ENCODE results near the gene KIF16B.

KIF16B gene

GRCh38 chr20:16385462-16385861 lies 187.8 kb downstream of the KIF16B start:
- Histone ChIP-seq H3K79me2 (ENCODE audit: control insufficient read depth, insufficient read depth, low read length, unreplicated experiment) (no peaks in the 10 kb centered on the region), H2AFZ (ENCODE audit: low read length, unreplicated experiment) (no peak overlapping the region), H3K27ac (ENCODE audit: low read depth, low read length) (no peak overlapping the region), H3K27me3 (ENCODE audit: insufficient read depth, low read length) (no peaks in the 10 kb centered on the region), H3K4me3 (ENCODE audit: low read depth, low read length) (no peak overlapping the region), H3K4me1 (ENCODE audit: control insufficient read depth, insufficient read depth, low read length, unreplicated experiment) (no peaks in the 10 kb centered on the region), H3K36me3 (ENCODE audit: insufficient read depth, low read length) (no peaks in the 10 kb centered on the region)

- Histone ChIP-seq H3K27me3 (ENCODE audit: insufficient read depth, low read length) (no peaks in the 10 kb centered on the region), H3K27ac (ENCODE audit: low read depth, low read length) (no peak overlapping the region), H2AFZ (ENCODE audit: low read length, unreplicated experiment) (no peak overlapping the region), H3K4me3 (ENCODE audit: low read depth, low read length) (no peak overlapping the region), H3K4me1 (ENCODE audit: control insufficient read depth, insufficient read depth, low read length, unreplicated experiment) (no peaks in the 10 kb centered on the region), H3K79me2 (ENCODE audit: control insufficient read depth, insufficient read depth, low read length, unreplicated experiment) (no peaks in the 10 kb centered on the region), H3K36me3 (ENCODE audit: insufficient read depth, low read length) (no peaks in the 10 kb centered on the region)
These were observed 191.8 kb downstream of the KIF16B start for GRCh38 chr20:16381444-16381843.

GRCh38 chr20:16378712-16379370 lies 194.4 kb downstream of the KIF16B start:
- H3K4me1 ChIP-seq (ENCODE audit: control insufficient read depth, insufficient read depth, low read length, unreplicated experiment): no peaks in the 10 kb centered on the region
- H3K27ac ChIP-seq (ENCODE audit: low read depth, low read length): no peak overlapping the region
- no peaks in the 10 kb centered on the region for H3K27me3 ChIP-seq (ENCODE audit: insufficient read depth, low read length)
- no peaks in the 10 kb centered on the region for H3K79me2 ChIP-seq (ENCODE audit: control insufficient read depth, insufficient read depth, low read length, unreplicated experiment)
- H3K36me3 ChIP-seq (ENCODE audit: insufficient read depth, low read length): no peaks in the 10 kb centered on the region
- no peak overlapping the region for H3K4me3 ChIP-seq (ENCODE audit: low read depth, low read length)
- H2AFZ ChIP-seq (ENCODE audit: low read length, unreplicated experiment): no peak overlapping the region

GRCh38 chr20:16378122-16378521 lies 195.1 kb downstream of the KIF16B start:
- Histone ChIP-seq H2AFZ (ENCODE audit: low read length, unreplicated experiment) (no peak overlapping the region), H3K79me2 (ENCODE audit: control insufficient read depth, insufficient read depth, low read length, unreplicated experiment) (no peaks in the 10 kb centered on the region), H3K4me3 (ENCODE audit: low read depth, low read length) (no peak overlapping the region), H3K4me1 (ENCODE audit: control insufficient read depth, insufficient read depth, low read length, unreplicated experiment) (no peaks in the 10 kb centered on the region), H3K36me3 (ENCODE audit: insufficient read depth, low read length) (no peaks in the 10 kb centered on the region), H3K27ac (ENCODE audit: low read depth, low read length) (no peak overlapping the region), H3K27me3 (ENCODE audit: insufficient read depth, low read length) (no peaks in the 10 kb centered on the region)

GRCh38 chr20:16369441-16369840 lies 203.8 kb downstream of the KIF16B start:
- H2AFZ ChIP-seq (ENCODE audit: low read length, unreplicated experiment): no peak overlapping the region

GRCh38 chr20:16368645-16369292 lies 204.5 kb downstream of the KIF16B start:
- H3K79me2 ChIP-seq (ENCODE audit: control insufficient read depth, insufficient read depth, low read length, unreplicated experiment): no peaks in the 10 kb centered on the region
- H3K4me3 ChIP-seq (ENCODE audit: low read depth, low read length): no peak overlapping the region
- H3K27ac ChIP-seq (ENCODE audit: low read depth, low read length): no peak overlapping the region
- H3K36me3 ChIP-seq (ENCODE audit: insufficient read depth, low read length): no peaks in the 10 kb centered on the region
- no peaks in the 10 kb centered on the region for H3K27me3 ChIP-seq (ENCODE audit: insufficient read depth, low read length)
- peaks cover 7% of the 10 kb centered on the region for H3K4me1 ChIP-seq (ENCODE audit: control insufficient read depth, insufficient read depth, low read length, unreplicated experiment)
- H2AFZ ChIP-seq (ENCODE audit: low read length, unreplicated experiment): no peak overlapping the region

More at GRCh38 chr20:16369441-16369840, 203.8 kb downstream of the KIF16B start:
- H3K79me2 ChIP-seq (ENCODE audit: control insufficient read depth, insufficient read depth, low read length, unreplicated experiment): no peaks in the 10 kb centered on the region
- peaks cover 7% of the 10 kb centered on the region for H3K4me1 ChIP-seq (ENCODE audit: control insufficient read depth, insufficient read depth, low read length, unreplicated experiment)
- no peak overlapping the region for H3K4me3 ChIP-seq (ENCODE audit: low read depth, low read length)
- no peak overlapping the region for H3K27ac ChIP-seq (ENCODE audit: low read depth, low read length)
- H3K27me3 ChIP-seq (ENCODE audit: insufficient read depth, low read length): no peaks in the 10 kb centered on the region
- H3K36me3 ChIP-seq (ENCODE audit: insufficient read depth, low read length): no peaks in the 10 kb centered on the region

GRCh38 chr20:16367948-16368560 lies 205.2 kb downstream of the KIF16B start:
- H3K27ac ChIP-seq (ENCODE audit: low read depth, low read length): no peak overlapping the region
- no peaks in the 10 kb centered on the region for H3K36me3 ChIP-seq (ENCODE audit: insufficient read depth, low read length)
- no peaks in the 10 kb centered on the region for H3K79me2 ChIP-seq (ENCODE audit: control insufficient read depth, insufficient read depth, low read length, unreplicated experiment)
- H2AFZ ChIP-seq (ENCODE audit: low read length, unreplicated experiment): no peak overlapping the region
- H3K4me3 ChIP-seq (ENCODE audit: low read depth, low read length): no peak overlapping the region
- H3K27me3 ChIP-seq (ENCODE audit: insufficient read depth, low read length): no peaks in the 10 kb centered on the region
- H3K4me1 ChIP-seq (ENCODE audit: control insufficient read depth, insufficient read depth, low read length, unreplicated experiment): peaks cover 7% of the 10 kb centered on the region

GRCh38 chr20:16366529-16366928 lies 206.7 kb downstream of the KIF16B start:
- Histone ChIP-seq H3K27ac (ENCODE audit: low read depth, low read length) (no peak overlapping the region), H3K27me3 (ENCODE audit: insufficient read depth, low read length) (no peaks in the 10 kb centered on the region), H3K79me2 (ENCODE audit: control insufficient read depth, insufficient read depth, low read length, unreplicated experiment) (no peaks in the 10 kb centered on the region), H2AFZ (ENCODE audit: low read length, unreplicated experiment) (no peak overlapping the region), H3K36me3 (ENCODE audit: insufficient read depth, low read length) (no peaks in the 10 kb centered on the region), H3K4me3 (ENCODE audit: low read depth, low read length) (no peak overlapping the region), H3K4me1 (ENCODE audit: control insufficient read depth, insufficient read depth, low read length, unreplicated experiment) (peaks cover 7% of the 10 kb centered on the region)

- Histone ChIP-seq H3K27ac (ENCODE audit: low read depth, low read length) (no peak overlapping the region), H3K27me3 (ENCODE audit: insufficient read depth, low read length) (no peaks in the 10 kb centered on the region), H3K79me2 (ENCODE audit: control insufficient read depth, insufficient read depth, low read length, unreplicated experiment) (no peaks in the 10 kb centered on the region), H3K4me3 (ENCODE audit: low read depth, low read length) (no peak overlapping the region), H3K36me3 (ENCODE audit: insufficient read depth, low read length) (no peaks in the 10 kb centered on the region), H3K4me1 (ENCODE audit: control insufficient read depth, insufficient read depth, low read length, unreplicated experiment) (peaks cover 7% of the 10 kb centered on the region), H2AFZ (ENCODE audit: low read length, unreplicated experiment) (no peak overlapping the region)
These were observed 208.9 kb downstream of the KIF16B start for GRCh38 chr20:16364320-16364687.

- Histone ChIP-seq H3K27me3 (ENCODE audit: insufficient read depth, low read length) (no peaks in the 10 kb centered on the region), H3K27ac (ENCODE audit: low read depth, low read length) (no peak overlapping the region), H3K79me2 (ENCODE audit: control insufficient read depth, insufficient read depth, low read length, unreplicated experiment) (no peaks in the 10 kb centered on the region), H2AFZ (ENCODE audit: low read length, unreplicated experiment) (no peak overlapping the region), H3K4me3 (ENCODE audit: low read depth, low read length) (no peak overlapping the region), H3K36me3 (ENCODE audit: insufficient read depth, low read length) (no peaks in the 10 kb centered on the region), H3K4me1 (ENCODE audit: control insufficient read depth, insufficient read depth, low read length, unreplicated experiment) (peaks cover 3% of the 10 kb centered on the region)
These were observed 209.5 kb downstream of the KIF16B start for GRCh38 chr20:16363506-16364319.
